NB4 (cell line): ENCODE measurements around the gene ZSCAN18.

Source experiments
- CTCF ChIP-seq: IDR thresholded peaks from one replicate; pipeline ENCODE4 v1.5.1; 2012; ENCODE audit warnings: low read depth, low read length
- MAX ChIP-seq: IDR thresholded peaks from 2 replicates; pipeline ENCODE4 v1.6.1; 2011; ENCODE audit warnings: low read depth, low read length
- MYC ChIP-seq: IDR thresholded peaks from 2 replicates; pipeline ENCODE4 v1.6.1; 2011; ENCODE audit warnings: low read depth, low read length
- POLR2A ChIP-seq: IDR thresholded peaks from 2 replicates; pipeline ENCODE4 v1.6.1; 2011; ENCODE audit warnings: mild to moderate bottlenecking; ENCODE audit not compliant: insufficient read length; ENCODE audit errors: extremely low read depth

- TF ChIP-seq CTCF, result no peak
- no peak for TF ChIP-seq POLR2A
- TF ChIP-seq MAX, result no peak
- no peak for TF ChIP-seq MYC
Measured at GRCh38 chr19:58060231-58060630, 37.8 kb downstream of the ZSCAN18 start.
